ENCODE measurements around the gene IL1RAPL2.
A peak's percentile ranks its signal among the peaks of the same experiment; 100 is the strongest.
"Not testable (repeated sequence)": the region's sequence is repeated elsewhere in the genome, so short reads cannot be mapped to it uniquely, and the experiment has no call there.

Gene IL1RAPL2

GRCh38 chrX:104863466-104863865 is 297.5 kb downstream of the IL1RAPL2 start:
- DNase-seq = no peak

- no peak for DNase-seq
These were observed 298.3 kb downstream of the IL1RAPL2 start for GRCh38 chrX:104864296-104864695.

GRCh38 chrX:104877504-104877903 is 311.5 kb downstream of the IL1RAPL2 start:
- no peak for DNase-seq

- DNase-seq = no peak
These were observed 336.1 kb downstream of the IL1RAPL2 start for GRCh38 chrX:104902070-104902469.

- DNase-seq = not testable (repeated sequence)
These were observed 343.7 kb downstream of the IL1RAPL2 start for GRCh38 chrX:104909694-104910093.

DNA sequence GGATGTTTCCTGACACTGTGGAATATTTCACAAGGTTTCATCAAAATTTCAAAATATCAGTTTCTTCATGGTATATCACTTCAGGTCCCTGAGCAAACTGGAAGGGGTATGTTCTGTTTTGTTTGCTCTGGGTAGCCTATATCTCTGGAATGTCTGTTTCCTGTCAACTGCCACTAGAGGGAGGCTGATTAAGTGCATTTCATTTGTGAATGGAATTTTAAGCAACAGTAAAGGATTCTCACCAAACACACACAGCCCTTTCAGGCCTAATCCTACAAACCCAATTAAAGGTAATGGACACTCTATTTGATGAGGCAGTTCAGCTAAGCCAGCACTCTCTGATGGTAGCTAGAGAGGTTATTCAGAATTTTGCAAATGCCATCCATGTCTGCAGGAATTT is 347.3 kb downstream of the IL1RAPL2 start:
- DNase-seq = peak; percentile 0

- DNase-seq = not testable (repeated sequence)
These were observed 348.7 kb downstream of the IL1RAPL2 start for GRCh38 chrX:104914686-104915085.

GRCh38 chrX:104918122-104918521 is 352.1 kb downstream of the IL1RAPL2 start:
- DNase-seq = no peak

DNA sequence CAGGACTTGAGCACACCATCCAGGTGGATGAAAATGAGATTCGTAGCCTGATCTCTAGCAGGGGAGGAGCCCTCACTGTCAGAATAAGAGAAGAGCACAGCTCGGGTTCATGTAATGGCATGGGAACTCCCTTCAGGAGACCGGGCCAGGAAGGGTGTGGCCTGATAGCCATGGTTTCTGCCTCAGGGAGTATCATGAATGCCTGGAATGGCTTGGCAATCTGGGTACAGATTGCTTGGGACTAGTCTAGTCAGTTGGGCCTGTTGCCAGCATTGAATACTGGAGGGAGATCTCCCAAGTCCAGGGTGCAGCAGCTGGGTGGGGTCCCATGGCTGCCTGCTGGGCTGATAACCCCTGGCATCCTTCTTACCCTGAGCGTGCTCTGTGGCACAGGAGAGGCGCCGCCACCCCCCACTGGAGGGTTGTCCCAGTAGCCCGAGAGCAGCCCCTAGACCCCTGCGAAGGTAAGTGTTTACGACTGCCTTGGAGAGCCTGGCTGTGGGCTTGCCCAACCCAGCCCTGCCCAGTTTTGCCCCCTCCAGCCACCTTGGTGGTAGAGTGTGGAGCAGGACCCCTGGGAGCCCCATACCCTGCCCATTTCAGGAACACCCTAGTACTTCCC is 355.7 kb downstream of the IL1RAPL2 start:
- DNase-seq = no peak

DNA sequence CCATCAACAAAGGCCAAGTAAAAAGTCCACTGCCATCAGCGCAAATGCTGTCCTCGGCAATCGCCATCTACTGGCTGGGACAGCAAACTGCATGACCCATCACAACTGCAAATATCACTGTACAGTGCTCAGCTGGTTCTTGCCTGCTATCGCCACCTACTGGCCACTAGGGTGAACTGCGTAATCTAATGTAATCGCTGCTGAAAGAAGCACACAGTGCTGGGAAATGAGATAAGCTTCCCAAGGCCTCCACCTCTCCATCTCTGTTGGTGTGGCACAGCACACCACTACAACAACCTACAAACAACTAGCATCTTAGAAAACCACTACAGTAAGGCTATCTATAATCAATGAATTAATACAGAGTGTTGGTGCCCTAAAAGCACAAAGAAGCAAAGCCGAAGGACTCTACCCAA is 356.2 kb downstream of the IL1RAPL2 start:
- peak; percentile 56 for DNase-seq

- DNase-seq = no peak
These were observed 363.3 kb downstream of the IL1RAPL2 start for GRCh38 chrX:104929324-104929723.

- DNase-seq = no peak
These were observed 369.6 kb downstream of the IL1RAPL2 start for GRCh38 chrX:104935581-104935980.

DNA sequence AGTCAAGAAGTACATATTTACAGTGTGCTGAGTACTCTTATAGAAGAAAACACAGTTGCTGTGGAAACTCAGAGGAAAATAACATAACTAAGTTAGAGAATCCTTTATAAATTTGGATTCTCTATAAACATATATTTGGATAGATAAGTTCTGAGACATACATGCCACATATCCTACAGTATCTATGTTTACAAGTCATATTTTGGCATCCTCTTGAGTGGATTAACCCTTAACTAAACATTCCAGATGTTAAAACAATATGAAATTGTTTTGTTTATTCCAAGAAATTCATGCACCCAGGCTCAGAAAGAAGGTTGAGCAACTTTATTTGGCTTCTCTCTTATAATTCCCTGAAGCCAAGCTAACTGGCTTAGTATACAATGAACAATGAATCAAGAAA is 387.3 kb downstream of the IL1RAPL2 start:
- DNase-seq = no peak

DNA sequence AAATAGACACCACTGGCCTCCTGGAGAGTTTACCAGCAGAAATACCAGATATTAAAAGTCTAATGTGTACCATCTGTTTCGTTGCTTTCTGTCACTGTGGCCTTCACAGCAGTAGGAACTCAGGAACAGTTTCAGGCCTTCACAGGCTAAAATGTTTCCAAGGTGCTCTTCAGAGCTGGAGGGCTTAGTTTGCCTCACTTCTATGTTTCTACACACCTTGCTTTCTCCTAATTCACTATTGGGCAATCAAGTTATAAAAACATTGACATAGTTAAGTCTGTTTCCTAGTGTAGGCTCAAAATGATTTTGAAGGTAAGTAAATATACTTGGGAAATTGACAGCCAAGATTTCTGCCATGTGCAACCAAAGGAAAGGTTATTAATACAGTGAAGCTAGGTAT is 395.9 kb downstream of the IL1RAPL2 start:
- DNase-seq = no peak

DNA sequence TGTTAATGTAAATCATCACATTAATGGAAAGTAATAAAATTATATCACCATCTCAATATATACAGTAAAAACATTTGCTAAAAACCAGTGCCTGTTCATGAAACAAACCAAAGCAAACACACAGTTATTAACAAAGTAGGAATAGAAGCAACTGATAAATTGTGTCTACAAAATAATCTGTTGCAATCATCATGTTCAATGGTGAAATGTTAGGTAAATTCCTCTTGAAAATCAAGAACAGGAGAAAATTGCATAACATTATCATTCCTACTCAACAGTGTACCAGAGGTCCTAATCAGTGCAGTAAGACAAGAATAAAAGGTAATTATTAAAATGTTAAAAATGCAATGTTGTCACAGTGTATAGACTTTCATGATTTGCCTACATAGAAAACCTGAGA is 402.2 kb downstream of the IL1RAPL2 start:
- no peak for DNase-seq

GRCh38 chrX:104972737-104973136 is 406.7 kb downstream of the IL1RAPL2 start:
- DNase-seq = no peak

- no peak for DNase-seq
These were observed 421.1 kb downstream of the IL1RAPL2 start for GRCh38 chrX:104987063-104987462.

DNA sequence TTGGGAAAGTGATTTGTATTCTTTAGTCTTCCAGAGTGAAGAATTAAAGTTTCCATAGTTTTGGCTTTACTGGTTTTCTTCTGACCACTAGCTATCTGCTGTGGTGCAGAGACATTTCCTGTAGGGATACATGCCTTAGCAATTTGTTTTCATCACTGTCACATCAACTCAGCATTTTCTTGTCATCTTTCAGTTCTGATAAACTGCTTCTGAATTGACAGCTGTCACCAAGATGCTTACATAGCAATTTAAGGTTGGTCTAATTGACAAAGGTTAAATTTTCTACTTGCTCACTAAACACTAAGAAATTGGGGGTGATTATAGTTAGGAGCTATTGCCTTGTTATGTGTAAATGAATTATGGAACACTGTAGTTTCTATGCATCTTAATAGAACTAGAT is 422.0 kb downstream of the IL1RAPL2 start:
- no peak for DNase-seq

DNA sequence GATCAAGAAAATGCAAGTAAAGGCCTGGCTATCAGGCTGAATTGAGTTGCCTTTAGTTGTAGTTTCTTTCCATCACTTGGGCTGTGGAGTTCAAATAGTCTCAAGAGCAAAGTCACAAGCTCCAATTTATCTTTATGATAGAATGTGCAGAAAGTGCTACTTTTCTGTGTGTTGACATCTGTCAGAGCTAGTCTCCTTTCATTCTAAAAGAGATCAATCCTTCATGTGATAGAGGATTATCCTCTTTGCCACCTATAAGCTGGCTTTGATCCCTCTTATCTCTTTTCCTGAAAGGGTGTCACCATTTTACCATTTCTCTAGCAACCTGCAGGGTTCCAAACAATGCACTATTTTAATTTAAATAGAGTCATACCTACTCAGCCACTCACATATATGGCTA is 429.5 kb downstream of the IL1RAPL2 start:
- DNase-seq = no peak

- DNase-seq = no peak
These were observed 440.1 kb downstream of the IL1RAPL2 start for GRCh38 chrX:105006103-105006502.

- no peak for DNase-seq
These were observed 441.0 kb downstream of the IL1RAPL2 start for GRCh38 chrX:105006996-105007395.

- DNase-seq = no peak
These were observed 447.7 kb downstream of the IL1RAPL2 start for GRCh38 chrX:105013719-105014118.

- no peak for DNase-seq
These were observed 451.6 kb downstream of the IL1RAPL2 start for GRCh38 chrX:105017641-105018040.

DNA sequence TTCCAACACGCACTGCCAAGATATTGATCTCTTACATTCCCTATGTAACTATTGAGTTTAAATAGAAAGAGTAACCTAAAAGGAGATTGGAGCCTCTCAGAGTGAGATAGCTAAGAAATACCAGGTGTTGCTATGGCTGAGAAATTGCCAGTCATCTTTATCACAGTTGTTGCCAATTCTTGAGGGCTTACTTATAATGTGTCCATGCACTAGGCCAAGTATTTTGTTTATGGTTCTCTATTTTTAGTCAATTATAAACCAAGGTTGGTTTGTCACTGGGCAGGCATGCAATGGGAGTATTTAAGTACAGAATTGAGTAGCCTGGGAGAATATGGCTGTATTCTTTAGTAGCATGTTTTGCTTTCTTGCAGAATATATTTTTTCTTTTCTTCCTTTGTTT is 452.9 kb downstream of the IL1RAPL2 start:
- DNase-seq = no peak

- DNase-seq = not testable (repeated sequence)
These were observed 463.0 kb downstream of the IL1RAPL2 start for GRCh38 chrX:105028962-105029361.
